Measurements from ENCODE around the gene CHL1.

Gene CHL1

DNA sequence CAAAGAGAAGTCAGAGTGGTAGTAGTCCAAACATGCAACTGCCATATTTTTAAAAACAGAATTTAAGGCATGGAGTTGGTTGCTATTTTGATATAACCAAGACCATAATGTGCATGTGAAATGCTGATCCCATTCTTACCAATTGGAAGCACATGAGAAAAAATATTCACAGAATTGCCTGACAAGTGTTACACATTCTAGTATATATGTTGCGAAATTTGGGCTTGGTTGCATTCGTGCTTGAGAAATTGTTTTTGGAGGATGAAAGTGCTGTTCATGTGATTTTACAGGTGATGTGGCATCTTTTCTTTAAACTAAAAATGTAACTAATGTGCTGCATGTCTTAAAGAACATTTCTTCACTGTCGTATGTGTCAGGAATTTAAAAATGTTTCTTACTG lies 199.7 kb downstream of the CHL1 start:
- no peak for DNase-seq (ENCODE audit: low read depth in 2 of 2)

DNA sequence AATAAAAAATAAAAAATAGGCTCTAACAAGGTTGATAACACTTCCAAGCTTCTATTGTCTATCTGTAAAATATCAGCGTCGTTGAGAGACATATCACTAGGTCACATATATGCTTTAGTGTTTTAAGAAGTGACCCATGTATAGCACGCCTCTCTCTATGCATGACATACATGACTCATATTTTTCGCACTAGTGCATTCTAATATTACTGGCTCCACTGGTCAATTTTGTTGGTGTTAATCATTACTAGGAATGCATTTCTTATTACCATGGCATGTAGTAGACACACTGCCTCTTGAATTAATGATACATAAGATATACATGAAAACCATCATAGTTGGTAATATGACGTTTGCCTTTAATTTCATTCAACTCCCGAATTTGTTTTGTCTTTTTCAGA lies 203.1 kb downstream of the CHL1 start:
- no peak for DNase-seq (ENCODE audit: low read depth in 2 of 2)

DNA sequence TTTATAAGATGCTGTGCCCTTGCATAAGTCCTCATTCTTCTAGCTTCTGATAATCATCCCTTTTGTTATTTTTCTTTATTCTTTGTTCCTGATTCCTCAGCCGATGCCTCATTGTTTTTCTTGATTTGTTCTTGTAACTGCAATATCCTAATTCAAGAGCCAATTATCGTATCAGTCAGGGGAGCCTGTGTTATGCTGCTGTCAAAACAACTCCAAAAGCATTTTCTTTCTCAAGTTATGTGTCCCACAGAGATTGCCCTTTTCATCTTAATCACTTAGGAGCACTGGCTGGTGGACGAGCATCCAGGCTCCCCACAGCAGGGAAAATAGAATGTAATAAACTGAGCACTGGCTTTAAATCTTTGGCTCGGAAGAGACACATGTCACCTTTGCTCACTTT lies 207.3 kb downstream of the CHL1 start:
- no peak for DNase-seq (ENCODE audit: low read depth in 2 of 2)

GRCh38 chr3:409011-409410 lies 212.4 kb downstream of the CHL1 start:
- DNase-seq (ENCODE audit: low read depth in 2 of 2): no peak

DNA sequence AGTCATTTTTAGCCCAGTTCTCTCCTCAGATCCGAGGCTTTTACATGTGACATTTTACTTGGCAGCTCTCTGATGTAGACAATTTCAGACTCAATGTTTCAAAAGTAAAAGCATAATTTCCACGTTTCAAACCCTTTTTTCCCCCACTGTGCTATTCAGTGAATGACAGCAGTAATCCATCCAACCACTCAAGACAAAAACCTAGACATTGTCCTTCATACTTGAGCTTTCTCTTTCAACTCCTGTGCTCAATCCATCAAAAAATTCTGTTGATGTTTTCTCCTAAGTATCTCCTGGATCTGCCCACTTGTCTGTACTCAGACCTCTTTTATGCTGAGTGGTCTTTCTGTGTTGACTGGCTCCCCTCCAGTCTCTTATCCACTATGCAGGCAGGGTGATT lies 214.7 kb downstream of the CHL1 start:
- no peak for DNase-seq (ENCODE audit: low read depth in 2 of 2)

DNA sequence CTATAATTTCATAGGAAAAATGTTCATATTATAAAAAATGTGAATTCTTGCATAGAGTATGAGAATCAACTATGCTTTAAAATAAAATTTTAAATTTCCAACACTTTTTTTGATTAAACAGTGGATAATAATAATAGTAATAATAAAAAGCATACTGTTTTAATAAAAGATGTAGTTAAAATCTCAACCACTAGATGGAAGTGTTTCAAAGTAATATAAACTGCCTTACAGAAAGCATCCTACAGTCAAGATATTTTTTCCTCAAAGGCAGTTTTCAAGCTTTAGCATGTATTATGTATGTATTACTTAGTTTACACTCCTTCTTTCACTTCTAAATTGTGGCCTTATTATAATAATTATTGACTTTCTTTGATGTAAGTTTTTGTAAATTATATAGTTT lies 217.5 kb downstream of the CHL1 start:
- DNase-seq (ENCODE audit: low read depth in 2 of 2): no peak

- no peak for DNase-seq (ENCODE audit: low read depth in 2 of 2)
Observed at GRCh38 chr3:418239-418929, 221.8 kb downstream of the CHL1 start.

DNA sequence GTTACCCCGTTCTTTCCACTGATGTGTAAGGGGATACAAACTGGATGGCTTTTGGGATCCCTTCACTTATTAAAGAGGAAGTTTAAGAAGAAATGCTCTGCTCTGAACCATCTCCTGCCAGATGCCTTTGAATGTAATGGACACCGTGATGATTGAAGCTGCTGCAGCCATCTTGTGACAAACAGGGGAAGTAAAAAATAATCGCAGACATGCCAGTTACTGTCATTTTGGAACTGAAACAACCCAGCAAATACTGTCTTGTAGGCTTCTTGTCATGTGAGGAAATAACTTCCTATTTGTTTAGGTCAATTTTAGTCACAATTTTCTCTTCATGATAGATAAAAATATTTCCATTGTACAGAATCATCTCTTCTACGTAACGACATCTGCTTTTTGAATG lies 224.0 kb downstream of the CHL1 start:
- DNase-seq (ENCODE audit: low read depth in 2 of 2): no peak

GRCh38 chr3:425079-425478 lies 228.5 kb downstream of the CHL1 start:
- no peak for DNase-seq (ENCODE audit: low read depth in 2 of 2)

GRCh38 chr3:426072-426471 lies 229.5 kb downstream of the CHL1 start:
- no peak for DNase-seq (ENCODE audit: low read depth in 2 of 2)

- DNase-seq (ENCODE audit: low read depth in 2 of 2): no peak
Observed at GRCh38 chr3:427128-427527, 230.6 kb downstream of the CHL1 start.

- DNase-seq (ENCODE audit: low read depth in 2 of 2): no peak
Observed at GRCh38 chr3:430186-430585, 233.6 kb downstream of the CHL1 start.

DNA sequence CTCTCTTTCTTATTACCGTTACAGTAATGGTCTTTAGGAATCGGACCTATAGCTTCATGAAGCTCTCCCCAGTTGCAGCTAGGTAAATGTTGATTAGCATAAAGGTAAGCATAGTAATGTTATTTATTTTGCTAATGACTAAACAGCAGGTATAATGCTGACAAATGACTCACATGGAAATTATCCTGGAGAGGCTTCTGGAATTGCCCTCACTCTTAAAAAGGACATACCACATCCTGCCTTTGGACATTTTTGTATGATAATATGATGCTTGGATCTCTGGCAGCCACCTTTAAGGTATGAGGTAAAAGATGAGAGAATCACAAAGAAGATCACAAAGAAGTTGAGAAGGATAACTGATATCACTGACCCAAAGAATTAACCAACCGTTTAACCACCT lies 238.6 kb downstream of the CHL1 start:
- no peak for DNase-seq (ENCODE audit: low read depth in 2 of 2)

DNA sequence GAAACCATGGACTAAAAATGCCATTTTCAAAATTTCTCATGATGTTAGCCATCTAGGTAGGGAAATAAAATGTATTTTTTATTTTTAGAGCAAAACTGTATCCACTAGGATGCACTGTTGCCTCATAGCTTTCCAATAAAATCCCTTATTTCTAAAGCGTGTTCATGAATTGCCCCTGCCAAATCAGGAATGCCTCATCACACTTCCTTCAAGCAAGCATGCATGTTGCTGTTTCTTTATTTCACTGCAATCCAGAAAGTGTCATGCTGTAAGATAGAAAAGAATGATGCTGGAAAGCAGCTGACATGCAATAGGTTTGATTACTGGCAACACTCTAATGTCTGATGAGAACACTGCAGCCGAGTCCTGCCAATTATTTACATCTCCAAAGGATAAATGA lies 239.5 kb downstream of the CHL1 start:
- no peak for DNase-seq (ENCODE audit: low read depth in 2 of 2)

DNA sequence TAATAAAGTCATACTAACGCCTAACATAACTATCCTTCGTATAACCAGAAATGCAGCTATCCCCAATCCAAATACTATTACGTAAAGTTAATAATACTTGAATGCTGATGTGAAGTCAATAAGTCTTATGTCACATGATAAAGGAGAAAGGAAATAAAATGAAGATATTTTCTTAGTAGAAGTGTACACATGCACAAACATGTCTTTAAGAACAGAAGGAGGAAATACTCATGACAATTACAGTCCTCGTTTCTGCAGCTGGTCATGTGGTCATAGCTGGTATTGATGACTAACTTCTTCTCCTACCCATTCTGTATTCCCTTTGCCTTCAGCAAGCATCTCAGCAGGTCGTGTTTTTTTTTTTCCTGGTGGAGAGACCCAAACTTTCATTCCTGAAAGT lies 244.3 kb downstream of the CHL1 start:
- DNase-seq (ENCODE audit: low read depth in 2 of 2): no peak

DNA sequence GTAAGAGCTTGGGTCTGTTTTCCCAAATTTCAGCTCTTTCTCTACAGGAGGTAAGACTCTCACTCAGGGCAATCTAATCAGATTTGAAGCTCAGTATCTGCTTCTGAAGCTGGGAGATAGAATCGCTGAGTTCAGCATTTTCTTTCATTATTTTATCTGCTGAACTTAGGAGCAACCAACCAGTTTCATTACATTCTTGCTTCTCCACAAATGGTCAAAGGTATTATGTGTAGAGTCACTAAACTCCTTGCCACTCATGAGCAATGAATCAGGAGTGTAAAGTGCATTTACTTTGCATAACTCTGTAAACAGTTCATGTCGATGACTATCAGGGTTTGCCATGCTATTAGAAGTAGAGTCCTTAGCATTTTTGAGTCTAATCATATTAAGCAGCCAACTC lies 249.4 kb downstream of the CHL1 start:
- DNase-seq (ENCODE audit: low read depth in 2 of 2): no peak

GRCh38 chr3:447671-448070 lies 251.1 kb downstream of the CHL1 start:
- no peak for DNase-seq (ENCODE audit: low read depth in 2 of 2)

DNA sequence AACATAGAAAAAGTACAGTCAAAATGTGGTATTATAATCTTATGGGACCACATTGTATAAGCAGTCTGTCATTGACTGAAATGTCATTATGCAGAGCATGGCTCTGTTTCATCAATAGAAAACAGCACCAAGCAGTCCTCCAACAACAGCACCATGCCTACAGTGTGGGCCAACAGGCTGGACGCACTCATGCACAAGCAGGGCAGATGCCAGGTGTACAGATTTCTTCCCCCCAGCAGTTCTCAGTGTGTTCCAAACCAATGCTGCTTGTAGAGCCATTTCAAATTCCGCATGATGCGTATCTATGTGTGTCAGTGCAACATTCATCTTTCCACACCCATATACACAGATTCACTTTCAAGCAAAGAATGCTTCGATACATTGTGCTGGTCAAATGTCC lies 253.1 kb downstream of the CHL1 start:
- no peak for DNase-seq (ENCODE audit: low read depth in 2 of 2)

DNA sequence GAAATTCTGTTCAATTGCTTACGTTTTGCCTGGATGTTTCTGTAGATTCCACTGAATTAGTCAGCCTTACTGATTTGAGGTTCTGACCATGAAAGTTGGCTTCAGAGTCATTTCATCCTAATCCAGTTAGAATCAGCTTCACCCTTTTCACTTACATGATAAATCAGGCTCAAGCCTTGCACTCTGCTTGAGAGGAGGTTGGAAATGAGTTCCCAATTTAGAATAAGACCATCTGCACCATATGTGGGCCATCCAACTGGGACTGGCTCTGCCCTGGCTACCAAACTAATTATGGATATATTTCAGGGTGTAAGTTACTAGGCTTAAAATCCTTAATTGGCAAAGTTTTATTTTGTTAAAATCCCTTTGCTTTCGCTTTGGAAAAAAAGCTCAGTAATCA lies 255.7 kb downstream of the CHL1 start:
- no peak for DNase-seq (ENCODE audit: low read depth in 2 of 2)

DNA sequence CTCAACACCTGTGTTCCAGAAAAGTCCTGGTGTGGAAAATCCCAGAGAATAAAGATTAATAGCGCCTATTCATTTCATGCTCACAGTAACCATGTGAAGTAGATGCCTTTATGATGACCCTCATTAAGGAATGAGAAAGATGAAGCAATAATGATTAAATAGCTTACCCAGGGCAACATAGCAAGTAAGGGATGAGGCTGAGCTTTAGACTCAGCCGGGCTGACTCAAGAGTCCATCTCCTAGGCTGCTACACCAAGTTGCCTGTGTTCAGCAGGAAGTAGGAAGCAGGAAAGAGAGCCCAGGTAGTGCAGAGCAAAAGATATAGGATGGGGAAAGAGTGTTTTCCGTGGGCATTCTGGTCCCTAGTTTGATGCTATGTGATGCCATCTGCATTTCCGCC lies 256.5 kb downstream of the CHL1 start:
- no peak for DNase-seq (ENCODE audit: low read depth in 2 of 2)

- no peak for DNase-seq (ENCODE audit: low read depth in 2 of 2)
Observed at GRCh38 chr3:454986-455385, 258.4 kb downstream of the CHL1 start.

DNA sequence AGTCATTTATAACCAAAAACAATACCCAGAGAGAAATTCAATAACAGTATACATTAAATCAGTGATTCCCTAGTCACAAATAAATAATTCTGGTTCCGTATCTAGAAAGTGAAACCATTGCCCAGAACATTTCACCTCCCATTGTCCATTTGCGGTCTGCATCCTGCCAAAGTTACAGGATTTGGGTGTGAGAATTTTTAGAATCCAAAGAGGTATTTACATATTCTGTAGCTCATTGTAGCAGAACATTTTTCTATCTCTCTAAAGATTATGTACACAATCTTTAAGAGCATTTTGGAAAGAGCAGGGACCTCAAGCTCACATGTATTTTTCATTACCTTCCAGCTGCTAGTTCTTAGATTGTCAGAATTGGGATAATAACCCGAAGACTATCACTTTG lies 261.6 kb downstream of the CHL1 start:
- DNase-seq (ENCODE audit: low read depth in 2 of 2): no peak

- no peak for DNase-seq (ENCODE audit: low read depth in 2 of 2)
Observed at GRCh38 chr3:458653-459310, 262.2 kb downstream of the CHL1 start.
